Superior temporal gyrus (tissue), 1 donor: Measurements from ENCODE around the gene EDDM3A.
"Not testable (repeated sequence)": the region's sequence is repeated elsewhere in the genome, so short reads cannot be mapped to it uniquely, and the experiment has no call there.

ENCODE experiments used
- DNase-seq: peaks from one replicate; pipeline ENCODE4 v3.0.0-alpha.2; 2016; ENCODE audit errors: extremely low spot score

The EDDM3A gene

GRCh38 chr14:20732979-20733635 is 12.6 kb upstream of the EDDM3A start:
- no peak for DNase-seq

DNA sequence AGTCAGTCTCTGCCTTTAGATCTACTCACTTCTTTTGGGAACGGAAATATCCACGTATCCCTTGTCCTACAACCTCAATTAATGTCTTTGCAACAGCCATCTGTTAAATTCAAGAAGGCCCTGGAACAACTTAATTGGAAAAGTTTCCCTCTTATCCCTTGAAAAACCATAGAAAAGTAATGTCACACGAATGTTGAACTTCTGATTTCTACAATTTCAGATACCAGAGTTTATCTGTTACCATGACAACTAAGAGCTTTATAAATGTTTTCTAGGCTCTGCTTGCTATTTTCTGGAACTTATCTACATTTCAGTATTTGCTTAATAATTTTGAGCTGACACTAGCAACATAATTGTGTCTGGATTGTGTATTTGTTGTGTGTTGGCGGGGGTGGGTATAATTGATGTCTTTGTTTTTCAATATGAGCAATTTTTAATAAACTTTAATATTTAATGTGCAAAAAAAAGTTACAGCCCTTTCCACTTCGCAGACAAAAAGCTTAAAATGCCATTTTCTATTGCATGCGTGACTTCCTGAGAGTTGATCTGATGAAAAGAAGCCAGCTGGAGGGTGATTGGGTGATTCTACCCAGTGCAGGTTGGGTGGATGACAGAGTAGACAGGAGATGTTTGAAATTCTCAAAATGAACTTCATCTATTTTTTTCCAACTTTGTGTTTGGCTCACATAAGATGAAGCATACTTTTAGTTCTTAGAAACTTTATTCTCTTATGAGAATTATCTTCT is 11.8 kb upstream of the EDDM3A start:
- DNase-seq: no peak

- no peak for DNase-seq
These were observed 11.3 kb upstream of the EDDM3A start for GRCh38 chr14:20734430-20734806.

GRCh38 chr14:20738292-20738691 is 7.4 kb upstream of the EDDM3A start:
- DNase-seq: not testable (repeated sequence)

GRCh38 chr14:20742132-20742531 is 3.6 kb upstream of the EDDM3A start:
- DNase-seq: no peak

GRCh38 chr14:20743556-20743955 is 2.1 kb upstream of the EDDM3A start:
- no peak for DNase-seq

GRCh38 chr14:20746566-20746965 is 879 bp downstream of the EDDM3A start:
- DNase-seq: no peak

GRCh38 chr14:20748439-20748838 is 2.8 kb downstream of the EDDM3A start:
- no peak for DNase-seq

GRCh38 chr14:20750194-20750593 is 4.5 kb downstream of the EDDM3A start:
- DNase-seq: no peak

GRCh38 chr14:20751963-20752562 is 6.4 kb downstream of the EDDM3A start:
- DNase-seq: no peak

- no peak for DNase-seq
These were observed 8.6 kb downstream of the EDDM3A start for GRCh38 chr14:20754308-20754707.

- no peak for DNase-seq
These were observed 9.3 kb downstream of the EDDM3A start for GRCh38 chr14:20755037-20755436.

- peak; percentile 44 for DNase-seq
These were observed 12.3 kb downstream of the EDDM3A start for GRCh38 chr14:20757965-20758364.

DNA sequence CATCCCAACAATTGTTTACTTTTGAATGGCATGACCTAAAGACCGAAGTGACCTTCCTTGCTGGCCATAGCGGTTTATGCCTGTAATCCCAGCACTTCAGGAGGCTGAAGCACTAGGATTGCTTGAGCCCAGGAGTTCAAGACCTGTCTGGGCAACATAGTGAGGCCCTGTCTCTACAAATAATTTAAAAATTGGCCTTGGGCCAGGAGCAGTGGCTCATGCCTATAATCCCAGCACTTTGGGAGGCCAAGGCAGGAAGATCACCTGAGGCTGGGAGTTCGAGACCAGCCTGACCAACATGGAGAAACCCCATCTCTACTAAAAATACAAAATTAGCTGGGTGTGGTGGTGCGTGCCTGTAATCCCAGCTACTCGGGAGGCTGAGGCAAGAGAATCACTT is 13.8 kb downstream of the EDDM3A start:
- not testable (repeated sequence) for DNase-seq

DNA sequence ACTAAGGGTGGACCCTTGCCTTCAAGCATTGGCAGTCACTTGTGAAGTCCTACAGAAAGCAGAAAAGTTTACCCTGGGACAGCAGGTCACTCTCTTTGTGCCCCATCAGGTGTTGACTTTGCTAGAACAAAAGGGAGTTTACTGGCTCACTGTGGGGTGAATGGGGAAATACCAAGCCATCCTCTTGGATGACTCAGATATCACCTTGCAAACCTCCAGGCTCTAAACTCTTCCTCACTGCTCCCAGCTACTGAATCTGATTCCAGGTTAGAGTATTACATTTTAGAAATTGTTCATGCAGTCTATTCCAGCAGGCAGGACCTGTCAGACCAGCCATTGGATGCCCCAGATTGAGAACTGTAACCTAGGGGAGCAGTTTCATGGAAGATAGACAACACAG is 15.3 kb downstream of the EDDM3A start:
- DNase-seq: no peak

- DNase-seq: no peak
These were observed 22.9 kb downstream of the EDDM3A start for GRCh38 chr14:20768593-20768892.

DNA sequence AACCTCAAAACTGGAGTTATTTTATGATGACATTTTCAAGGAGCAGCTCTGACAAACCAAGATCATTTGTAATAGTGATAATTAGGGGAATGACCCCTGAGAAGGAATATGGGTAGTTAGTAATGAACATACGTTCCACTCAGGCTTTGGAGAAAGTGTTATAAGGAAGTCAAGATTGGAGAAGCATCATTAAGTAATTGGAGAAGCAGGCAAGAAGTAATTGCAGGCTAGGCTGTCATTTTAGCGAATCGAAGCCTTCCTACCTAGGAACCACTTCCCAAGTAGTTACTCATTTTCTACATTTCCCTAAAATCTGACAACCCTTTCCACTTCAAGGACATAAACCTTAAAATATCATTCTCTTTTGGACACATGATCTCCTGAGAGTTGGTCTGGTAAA is 23.7 kb downstream of the EDDM3A start:
- no peak for DNase-seq

DNA sequence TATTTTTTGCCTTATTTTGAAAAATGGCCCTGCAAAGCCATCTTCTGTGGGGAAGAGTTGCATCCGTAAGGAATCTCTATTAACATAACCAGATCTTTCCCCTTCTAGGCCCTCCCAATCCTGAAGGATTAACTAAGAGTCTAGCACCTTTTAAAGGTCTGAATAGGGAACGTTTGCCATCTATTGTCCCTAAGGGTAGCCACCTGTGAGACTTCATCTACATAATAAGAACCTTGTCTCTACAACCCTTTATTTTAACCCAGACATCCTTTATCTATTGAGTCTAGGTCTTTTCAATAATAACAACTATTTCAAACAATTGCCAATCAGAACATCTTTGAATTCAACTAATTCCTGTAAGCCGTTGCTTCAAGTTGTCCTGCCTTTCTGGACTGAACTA is 27.0 kb downstream of the EDDM3A start:
- no peak for DNase-seq

- DNase-seq: no peak
These were observed 28.7 kb downstream of the EDDM3A start for GRCh38 chr14:20774258-20774824.

- no peak for DNase-seq
These were observed 29.4 kb downstream of the EDDM3A start for GRCh38 chr14:20775043-20775442.

- DNase-seq: no peak
These were observed 30.2 kb downstream of the EDDM3A start for GRCh38 chr14:20775901-20776300.

DNA sequence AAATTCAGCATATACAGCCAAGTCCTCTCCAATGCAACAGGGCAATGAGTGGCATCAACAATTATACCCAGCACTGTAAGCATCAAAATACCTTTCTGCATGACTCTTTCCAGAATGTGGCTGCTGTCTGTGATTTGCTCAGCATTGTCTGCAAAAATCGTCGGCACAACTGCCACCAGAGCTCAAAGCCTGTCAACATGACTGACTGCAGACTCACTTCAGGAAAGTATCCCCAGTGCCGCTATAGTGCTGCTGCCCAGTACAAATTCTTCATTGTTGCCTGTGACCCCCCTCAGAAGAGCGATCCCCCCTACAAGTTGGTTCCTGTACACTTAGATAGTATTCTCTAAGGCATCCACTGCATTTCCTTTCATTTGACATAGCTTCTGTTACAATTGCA is 36.1 kb downstream of the EDDM3A start:
- DNase-seq: peak; percentile 30

GRCh38 chr14:20782280-20782890 is 36.7 kb downstream of the EDDM3A start:
- peak; percentile 26 for DNase-seq
